ENCODE results near the gene ZNF500.

DNA sequence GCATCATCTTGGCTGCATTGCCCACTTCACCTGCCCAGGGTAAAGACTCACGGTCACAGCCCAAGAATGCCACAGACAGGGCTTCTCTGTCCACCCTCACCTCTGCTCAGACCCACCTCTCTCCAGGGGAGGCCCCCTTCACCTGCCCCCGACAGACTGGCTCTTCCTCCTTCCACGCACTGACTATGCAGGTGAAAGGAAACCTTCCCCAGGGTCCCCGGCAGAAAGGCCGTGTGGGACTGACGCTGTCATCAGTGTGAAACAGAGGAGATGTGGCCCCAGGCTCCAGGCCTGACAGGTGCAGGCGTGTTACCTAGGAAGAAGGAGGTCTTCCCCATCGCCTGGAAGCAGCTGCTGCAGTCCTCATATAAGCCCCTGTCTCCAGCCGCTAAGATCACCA lies 44.8 kb upstream of the ZNF500 start:
- TF ChIP-seq, protein P1, sequence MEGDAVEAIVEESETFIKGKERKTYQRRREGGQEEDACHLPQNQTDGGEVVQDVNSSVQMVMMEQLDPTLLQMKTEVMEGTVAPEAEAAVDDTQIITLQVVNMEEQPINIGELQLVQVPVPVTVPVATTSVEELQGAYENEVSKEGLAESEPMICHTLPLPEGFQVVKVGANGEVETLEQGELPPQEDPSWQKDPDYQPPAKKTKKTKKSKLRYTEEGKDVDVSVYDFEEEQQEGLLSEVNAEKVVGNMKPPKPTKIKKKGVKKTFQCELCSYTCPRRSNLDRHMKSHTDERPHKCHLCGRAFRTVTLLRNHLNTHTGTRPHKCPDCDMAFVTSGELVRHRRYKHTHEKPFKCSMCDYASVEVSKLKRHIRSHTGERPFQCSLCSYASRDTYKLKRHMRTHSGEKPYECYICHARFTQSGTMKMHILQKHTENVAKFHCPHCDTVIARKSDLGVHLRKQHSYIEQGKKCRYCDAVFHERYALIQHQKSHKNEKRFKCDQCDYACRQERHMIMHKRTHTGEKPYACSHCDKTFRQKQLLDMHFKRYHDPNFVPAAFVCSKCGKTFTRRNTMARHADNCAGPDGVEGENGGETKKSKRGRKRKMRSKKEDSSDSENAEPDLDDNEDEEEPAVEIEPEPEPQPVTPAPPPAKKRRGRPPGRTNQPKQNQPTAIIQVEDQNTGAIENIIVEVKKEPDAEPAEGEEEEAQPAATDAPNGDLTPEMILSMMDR (conservative IDR thresholded peaks at IDR 0.05; ENCODE audit: low read depth, low read length), result no peak
- no peak for TF ChIP-seq EZH2 (IDR thresholded peaks at IDR 0.05; ENCODE audit: low read length, unreplicated experiment)
